GM23338 (cell line): ENCODE results near the gene GLI3. TPM values are rescaled to one million over a fixed set of nuclear protein-coding genes. Genes with fewer than 3 reads are reported as not detected.

ENCODE experiments used
- ATAC-seq: fragments of 200-7000 bp; cut with Tn5 transposase; 3 replicates; pipeline ENCODE4 v1.9.1; 2020
- DNase-seq: peaks from one replicate; pipeline ENCODE4 v3.0.0-alpha.2; 2015; ENCODE audit warnings: low spot score
- H2AFZ ChIP-seq: fragments of 200-600 bp; sonication (generic); 2 replicates; pipeline ENCODE4 v1.8.0; 2016; ENCODE audit warnings: antibody characterized with exemption, mild to moderate bottlenecking, moderate library complexity
- H3F3A ChIP-seq: fragments of 200-600 bp; sonication (generic); replicated peaks from 2 replicates; pipeline ENCODE4 v1.8.0; 2017; ENCODE audit warnings: antibody characterized with exemption, mixed run types, low read depth
- H3K27ac ChIP-seq: fragments of 200-600 bp; sonication (generic); 2 replicates; pipeline ENCODE4 v1.6.1; 2016; ENCODE audit warnings: low read depth
- H3K27me3 ChIP-seq: fragments of 200-600 bp; sonication (generic); 2 replicates; pipeline ENCODE4 v1.8.0; 2016; ENCODE audit warnings: mild to moderate bottlenecking, mixed run types, moderate library complexity; ENCODE audit not compliant: insufficient read depth
- H3K36me3 ChIP-seq: fragments of 200-600 bp; sonication (generic); 2 replicates; pipeline ENCODE4 v1.8.0; 2016; ENCODE audit warnings: mild to moderate bottlenecking; ENCODE audit not compliant: insufficient read depth
- H3K4me1 ChIP-seq: fragments of 200-600 bp; sonication (generic); 2 replicates; pipeline ENCODE4 v1.8.0; 2016; ENCODE audit warnings: mild to moderate bottlenecking, moderate library complexity; ENCODE audit not compliant: insufficient read depth
- H3K4me2 ChIP-seq: fragments of 200-600 bp; sonication (generic); 2 replicates; pipeline ENCODE4 v1.7.1; 2017; ENCODE audit warnings: mixed run types
- H3K4me3 ChIP-seq: fragments of 200-600 bp; sonication (generic); 2 replicates; pipeline ENCODE4 v1.6.1; 2016; ENCODE audit warnings: mixed run types
- H3K79me2 ChIP-seq: fragments of 200-600 bp; sonication (generic); replicated peaks from 2 replicates; pipeline ENCODE4 v1.8.0; 2017; ENCODE audit warnings: mild to moderate bottlenecking; ENCODE audit not compliant: insufficient read depth
- H3K9me2 ChIP-seq: fragments of 200-600 bp; sonication (generic); 2 replicates; pipeline ENCODE4 v1.8.0; 2017; ENCODE audit not compliant: insufficient read depth
- H4K20me1 ChIP-seq: fragments of 200-600 bp; sonication (generic); replicated peaks from 2 replicates; pipeline ENCODE4 v1.8.0; 2017; ENCODE audit warnings: mild to moderate bottlenecking; ENCODE audit not compliant: insufficient read depth
- H3K27ac Mint-ChIP-seq: 2 replicates; pipeline ENCODE4 v1.8.0; 2020; ENCODE audit warnings: inconsistent platforms, mild to moderate bottlenecking, moderate library complexity, mixed read lengths
- H3K27me3 Mint-ChIP-seq: 3 replicates; pipeline ENCODE4 v1.8.0; 2022; ENCODE audit warnings: low read depth, mild to moderate bottlenecking, moderate library complexity, mixed read lengths, inconsistent platforms; ENCODE audit not compliant: insufficient read depth, poor library complexity
- H3K36me3 Mint-ChIP-seq: 3 replicates; pipeline ENCODE4 v1.8.0; 2021; ENCODE audit warnings: low read depth, mild to moderate bottlenecking, inconsistent platforms, moderate library complexity, mixed read lengths
- H3K4me1 Mint-ChIP-seq: 3 replicates; pipeline ENCODE4 v1.8.0; 2020; ENCODE audit warnings: mild to moderate bottlenecking, inconsistent platforms, mixed read lengths
- H3K4me3 Mint-ChIP-seq: 3 replicates; pipeline ENCODE4 v1.8.0; 2021; ENCODE audit warnings: moderate library complexity, mild to moderate bottlenecking, inconsistent platforms, mixed read lengths
- H3K9me3 Mint-ChIP-seq: 3 replicates; pipeline ENCODE4 v1.8.0; 2020; ENCODE audit warnings: moderate library complexity, mild to moderate bottlenecking, inconsistent platforms, mixed read lengths
- CREB1 ChIP-seq: fragments of 250-450 bp; sonication (Bioruptor Pico); IDR thresholded peaks from 2 replicates; pipeline ENCODE4 v1.5.0; 2020; ENCODE audit warnings: low read depth, mild to moderate bottlenecking, moderate library complexity
- EZH2 ChIP-seq: fragments of 200-600 bp; sonication (generic); IDR thresholded peaks from one replicate; pipeline ENCODE4 v1.8.0; 2017; ENCODE audit warnings: antibody characterized with exemption, mild to moderate bottlenecking, low read depth; ENCODE audit not compliant: unreplicated experiment
- EZH2phosphoT487 ChIP-seq: fragments of 200-600 bp; sonication (generic); IDR thresholded peaks from one replicate; pipeline ENCODE4 v1.8.1; 2018; ENCODE audit warnings: antibody characterized with exemption; ENCODE audit not compliant: unreplicated experiment
- POLR2AphosphoS5 ChIP-seq: IDR thresholded peaks from 2 replicates; pipeline ENCODE4 v1.6.1; 2016; ENCODE audit warnings: antibody characterized with exemption, low read depth
- ZNF114 ChIP-seq: fragments of 250-450 bp; sonication (Bioruptor Pico); IDR thresholded peaks from 2 replicates; pipeline ENCODE4 v1.5.0; 2020; ENCODE audit warnings: mild to moderate bottlenecking, moderate library complexity
- polyA plus RNA-seq: library from polyadenylated mRNA; unstranded; fragments of >200 nt; fragmentation: Nextera tagmentation; extraction: Ambion mirVana; gene quantifications from 2 replicates; pipeline ENCODE4 v1.2.1, GENCODE V29; 2016
- total RNA-seq: library from RNA; depleted of rRNA; stranded (reverse); fragments of >200 nt; shearing (Covaris generic); gene quantifications from 2 replicates; pipeline ENCODE4 v1.2.3, GENCODE V29; 2014
- TF ChIP-seq, protein P1 (sequence below), 2 experiments: fragments of 200-600 bp in 1 of 2; sonication (generic) in 1 of 2; conservative IDR thresholded peaks; 2 replicates each; pipeline versions ENCODE4 v1.5.1 to v1.6.1; 2016 to 2017; ENCODE audit warnings: antibody characterized with exemption in 2 of 2, low read depth in 2 of 2, mild to moderate bottlenecking in 2 of 2, moderate library complexity in 1 of 2
- TF ChIP-seq, protein P2 (sequence below): IDR thresholded peaks from 2 replicates; pipeline ENCODE4 v1.6.1; 2016; ENCODE audit warnings: antibody characterized with exemption
- TF ChIP-seq, protein P3 (sequence below): fragments of 250-450 bp; sonication (Bioruptor Pico); IDR thresholded peaks from 2 replicates; pipeline ENCODE4 v1.5.0; 2020; ENCODE audit warnings: mild to moderate bottlenecking, moderate library complexity

GLI3 gene
- total and polyA plus RNA-seq, 2 experiments from 2014 or later = 16.1 to 17.9 TPM

DNA sequence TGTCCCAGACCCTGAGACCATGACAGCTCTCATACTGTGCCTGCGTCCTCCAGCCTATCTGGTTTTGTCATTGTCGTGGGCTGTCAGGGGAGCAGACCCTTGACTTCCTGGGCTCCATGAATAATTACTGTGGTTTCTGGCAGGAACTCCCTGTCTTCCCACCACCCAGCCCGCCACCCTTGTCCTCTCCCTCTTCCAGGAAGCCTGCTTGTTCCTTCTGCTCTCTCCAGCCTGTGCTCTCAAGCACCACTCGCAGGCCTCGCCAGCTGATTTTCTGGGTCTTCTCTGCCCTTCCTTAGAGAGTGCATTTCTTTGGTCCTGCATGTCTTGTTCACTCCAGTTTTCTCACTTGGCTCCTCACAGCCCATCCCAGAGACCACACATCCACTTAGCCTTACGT lies 309.6 kb downstream of the GLI3 start (continued):
- TF ChIP-seq, protein P1, sequence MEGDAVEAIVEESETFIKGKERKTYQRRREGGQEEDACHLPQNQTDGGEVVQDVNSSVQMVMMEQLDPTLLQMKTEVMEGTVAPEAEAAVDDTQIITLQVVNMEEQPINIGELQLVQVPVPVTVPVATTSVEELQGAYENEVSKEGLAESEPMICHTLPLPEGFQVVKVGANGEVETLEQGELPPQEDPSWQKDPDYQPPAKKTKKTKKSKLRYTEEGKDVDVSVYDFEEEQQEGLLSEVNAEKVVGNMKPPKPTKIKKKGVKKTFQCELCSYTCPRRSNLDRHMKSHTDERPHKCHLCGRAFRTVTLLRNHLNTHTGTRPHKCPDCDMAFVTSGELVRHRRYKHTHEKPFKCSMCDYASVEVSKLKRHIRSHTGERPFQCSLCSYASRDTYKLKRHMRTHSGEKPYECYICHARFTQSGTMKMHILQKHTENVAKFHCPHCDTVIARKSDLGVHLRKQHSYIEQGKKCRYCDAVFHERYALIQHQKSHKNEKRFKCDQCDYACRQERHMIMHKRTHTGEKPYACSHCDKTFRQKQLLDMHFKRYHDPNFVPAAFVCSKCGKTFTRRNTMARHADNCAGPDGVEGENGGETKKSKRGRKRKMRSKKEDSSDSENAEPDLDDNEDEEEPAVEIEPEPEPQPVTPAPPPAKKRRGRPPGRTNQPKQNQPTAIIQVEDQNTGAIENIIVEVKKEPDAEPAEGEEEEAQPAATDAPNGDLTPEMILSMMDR (conservative IDR thresholded peaks at IDR 0.05; ENCODE audit: low read depth in 2 of 2) = no peak
- TF ChIP-seq CREB1 (CRISPR knock-in tag) (no peak), EZH2 (no peak)

DNA sequence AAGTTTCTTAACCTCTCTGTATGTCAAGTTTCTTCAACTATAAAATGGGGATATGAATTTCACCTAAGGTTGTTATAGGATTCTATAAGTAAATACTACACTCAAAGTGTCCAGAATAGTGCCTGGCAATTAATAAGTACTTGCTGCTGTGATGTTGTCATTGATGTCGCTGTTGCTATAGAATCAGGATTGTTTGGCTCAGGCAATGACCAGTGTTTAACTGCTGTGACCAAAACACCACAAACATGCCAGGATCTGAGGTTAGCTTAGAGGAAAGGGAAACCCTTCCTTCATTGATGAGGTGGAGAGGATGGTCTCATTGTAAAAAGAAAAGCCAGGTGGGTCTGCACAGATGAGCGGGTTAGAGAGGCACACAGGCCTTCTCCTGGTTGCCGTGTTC lies 311.1 kb downstream of the GLI3 start:
- ATAC-seq = no peak
- H3K27me3 ChIP-seq = no peaks in the 10 kb centered on the region
- no peaks in the 10 kb centered on the region for H3K36me3 Mint-ChIP-seq
- H3F3A ChIP-seq = no peaks in the 10 kb centered on the region
- peaks cover 6% of the 10 kb centered on the region; the same call in 1 of the 2 replicates for H3K4me1 ChIP-seq
- no peak overlapping the region for H3K27ac Mint-ChIP-seq
- no peak overlapping the region for H3K4me2 ChIP-seq
- H3K4me1 Mint-ChIP-seq = peaks cover 8% of the 10 kb centered on the region
- no peaks in the 10 kb centered on the region for H4K20me1 ChIP-seq
- DNase-seq = no peak
- H2AFZ ChIP-seq = no peak overlapping the region
- no peak overlapping the region for H3K4me3 Mint-ChIP-seq
- H3K27ac ChIP-seq = no peak overlapping the region
- H3K9me2 ChIP-seq = peaks cover 4% of the 10 kb centered on the region; the same call in 1 of the 2 replicates
- no peaks in the 10 kb centered on the region for H3K9me3 Mint-ChIP-seq
- peaks cover 4% of the 10 kb centered on the region for H3K27me3 Mint-ChIP-seq
- TF ChIP-seq EZH2 = no peak
- no peak for TF ChIP-seq ZNF114
- no peak for TF ChIP-seq POLR2AphosphoS5
- TF ChIP-seq, protein P2, sequence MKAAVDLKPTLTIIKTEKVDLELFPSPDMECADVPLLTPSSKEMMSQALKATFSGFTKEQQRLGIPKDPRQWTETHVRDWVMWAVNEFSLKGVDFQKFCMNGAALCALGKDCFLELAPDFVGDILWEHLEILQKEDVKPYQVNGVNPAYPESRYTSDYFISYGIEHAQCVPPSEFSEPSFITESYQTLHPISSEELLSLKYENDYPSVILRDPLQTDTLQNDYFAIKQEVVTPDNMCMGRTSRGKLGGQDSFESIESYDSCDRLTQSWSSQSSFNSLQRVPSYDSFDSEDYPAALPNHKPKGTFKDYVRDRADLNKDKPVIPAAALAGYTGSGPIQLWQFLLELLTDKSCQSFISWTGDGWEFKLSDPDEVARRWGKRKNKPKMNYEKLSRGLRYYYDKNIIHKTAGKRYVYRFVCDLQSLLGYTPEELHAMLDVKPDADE = no peak
- H3K4me3 ChIP-seq = no peak overlapping the region
- no peaks in the 10 kb centered on the region for H3K79me2 ChIP-seq
- H3K36me3 ChIP-seq = no peaks in the 10 kb centered on the region

DNA sequence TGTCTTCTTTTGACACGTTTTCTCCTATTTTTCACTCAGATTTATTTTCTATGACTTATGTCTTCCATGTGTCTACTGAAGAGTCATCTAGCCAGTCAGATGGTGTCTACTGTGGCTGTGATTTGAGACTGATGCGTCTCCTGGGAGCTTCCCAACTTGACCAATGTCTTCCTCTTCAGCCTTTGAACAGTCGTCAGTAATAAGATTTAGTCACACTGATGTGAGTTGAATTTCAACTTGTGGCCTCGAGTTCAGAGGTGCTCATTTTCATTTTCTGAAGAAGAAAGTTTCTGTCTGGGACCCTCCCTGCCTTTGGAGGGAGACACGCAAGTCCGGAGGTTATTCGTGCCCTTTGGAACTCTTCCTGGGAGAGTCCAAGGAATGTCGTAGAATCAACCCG lies 312.2 kb downstream of the GLI3 start:
- peaks cover 8% of the 10 kb centered on the region for H3K4me1 Mint-ChIP-seq
- no peaks in the 10 kb centered on the region for H3K36me3 Mint-ChIP-seq
- H3K27ac Mint-ChIP-seq = no peak overlapping the region
- H3K79me2 ChIP-seq = no peaks in the 10 kb centered on the region
- H4K20me1 ChIP-seq = no peaks in the 10 kb centered on the region
- peaks cover 6% of the 10 kb centered on the region; the same call in 1 of the 2 replicates for H3K4me1 ChIP-seq
- H3K9me3 Mint-ChIP-seq = no peaks in the 10 kb centered on the region
- ATAC-seq (no peak), DNase-seq (no peak)
- H3K27me3 ChIP-seq = no peaks in the 10 kb centered on the region
- no peak overlapping the region for H3K4me3 Mint-ChIP-seq
- no peak overlapping the region for H3K4me3 ChIP-seq
- H2AFZ ChIP-seq = no peak overlapping the region
- H3K9me2 ChIP-seq = no peaks in the 10 kb centered on the region
- no peaks in the 10 kb centered on the region for H3F3A ChIP-seq
- H3K27ac ChIP-seq = no peak overlapping the region
- no peaks in the 10 kb centered on the region for H3K36me3 ChIP-seq
- H3K27me3 Mint-ChIP-seq = peaks cover 4% of the 10 kb centered on the region
- no peak overlapping the region for H3K4me2 ChIP-seq
- TF ChIP-seq POLR2AphosphoS5 (no peak), EZH2phosphoT487 (no peak)
- TF ChIP-seq, protein P3, sequence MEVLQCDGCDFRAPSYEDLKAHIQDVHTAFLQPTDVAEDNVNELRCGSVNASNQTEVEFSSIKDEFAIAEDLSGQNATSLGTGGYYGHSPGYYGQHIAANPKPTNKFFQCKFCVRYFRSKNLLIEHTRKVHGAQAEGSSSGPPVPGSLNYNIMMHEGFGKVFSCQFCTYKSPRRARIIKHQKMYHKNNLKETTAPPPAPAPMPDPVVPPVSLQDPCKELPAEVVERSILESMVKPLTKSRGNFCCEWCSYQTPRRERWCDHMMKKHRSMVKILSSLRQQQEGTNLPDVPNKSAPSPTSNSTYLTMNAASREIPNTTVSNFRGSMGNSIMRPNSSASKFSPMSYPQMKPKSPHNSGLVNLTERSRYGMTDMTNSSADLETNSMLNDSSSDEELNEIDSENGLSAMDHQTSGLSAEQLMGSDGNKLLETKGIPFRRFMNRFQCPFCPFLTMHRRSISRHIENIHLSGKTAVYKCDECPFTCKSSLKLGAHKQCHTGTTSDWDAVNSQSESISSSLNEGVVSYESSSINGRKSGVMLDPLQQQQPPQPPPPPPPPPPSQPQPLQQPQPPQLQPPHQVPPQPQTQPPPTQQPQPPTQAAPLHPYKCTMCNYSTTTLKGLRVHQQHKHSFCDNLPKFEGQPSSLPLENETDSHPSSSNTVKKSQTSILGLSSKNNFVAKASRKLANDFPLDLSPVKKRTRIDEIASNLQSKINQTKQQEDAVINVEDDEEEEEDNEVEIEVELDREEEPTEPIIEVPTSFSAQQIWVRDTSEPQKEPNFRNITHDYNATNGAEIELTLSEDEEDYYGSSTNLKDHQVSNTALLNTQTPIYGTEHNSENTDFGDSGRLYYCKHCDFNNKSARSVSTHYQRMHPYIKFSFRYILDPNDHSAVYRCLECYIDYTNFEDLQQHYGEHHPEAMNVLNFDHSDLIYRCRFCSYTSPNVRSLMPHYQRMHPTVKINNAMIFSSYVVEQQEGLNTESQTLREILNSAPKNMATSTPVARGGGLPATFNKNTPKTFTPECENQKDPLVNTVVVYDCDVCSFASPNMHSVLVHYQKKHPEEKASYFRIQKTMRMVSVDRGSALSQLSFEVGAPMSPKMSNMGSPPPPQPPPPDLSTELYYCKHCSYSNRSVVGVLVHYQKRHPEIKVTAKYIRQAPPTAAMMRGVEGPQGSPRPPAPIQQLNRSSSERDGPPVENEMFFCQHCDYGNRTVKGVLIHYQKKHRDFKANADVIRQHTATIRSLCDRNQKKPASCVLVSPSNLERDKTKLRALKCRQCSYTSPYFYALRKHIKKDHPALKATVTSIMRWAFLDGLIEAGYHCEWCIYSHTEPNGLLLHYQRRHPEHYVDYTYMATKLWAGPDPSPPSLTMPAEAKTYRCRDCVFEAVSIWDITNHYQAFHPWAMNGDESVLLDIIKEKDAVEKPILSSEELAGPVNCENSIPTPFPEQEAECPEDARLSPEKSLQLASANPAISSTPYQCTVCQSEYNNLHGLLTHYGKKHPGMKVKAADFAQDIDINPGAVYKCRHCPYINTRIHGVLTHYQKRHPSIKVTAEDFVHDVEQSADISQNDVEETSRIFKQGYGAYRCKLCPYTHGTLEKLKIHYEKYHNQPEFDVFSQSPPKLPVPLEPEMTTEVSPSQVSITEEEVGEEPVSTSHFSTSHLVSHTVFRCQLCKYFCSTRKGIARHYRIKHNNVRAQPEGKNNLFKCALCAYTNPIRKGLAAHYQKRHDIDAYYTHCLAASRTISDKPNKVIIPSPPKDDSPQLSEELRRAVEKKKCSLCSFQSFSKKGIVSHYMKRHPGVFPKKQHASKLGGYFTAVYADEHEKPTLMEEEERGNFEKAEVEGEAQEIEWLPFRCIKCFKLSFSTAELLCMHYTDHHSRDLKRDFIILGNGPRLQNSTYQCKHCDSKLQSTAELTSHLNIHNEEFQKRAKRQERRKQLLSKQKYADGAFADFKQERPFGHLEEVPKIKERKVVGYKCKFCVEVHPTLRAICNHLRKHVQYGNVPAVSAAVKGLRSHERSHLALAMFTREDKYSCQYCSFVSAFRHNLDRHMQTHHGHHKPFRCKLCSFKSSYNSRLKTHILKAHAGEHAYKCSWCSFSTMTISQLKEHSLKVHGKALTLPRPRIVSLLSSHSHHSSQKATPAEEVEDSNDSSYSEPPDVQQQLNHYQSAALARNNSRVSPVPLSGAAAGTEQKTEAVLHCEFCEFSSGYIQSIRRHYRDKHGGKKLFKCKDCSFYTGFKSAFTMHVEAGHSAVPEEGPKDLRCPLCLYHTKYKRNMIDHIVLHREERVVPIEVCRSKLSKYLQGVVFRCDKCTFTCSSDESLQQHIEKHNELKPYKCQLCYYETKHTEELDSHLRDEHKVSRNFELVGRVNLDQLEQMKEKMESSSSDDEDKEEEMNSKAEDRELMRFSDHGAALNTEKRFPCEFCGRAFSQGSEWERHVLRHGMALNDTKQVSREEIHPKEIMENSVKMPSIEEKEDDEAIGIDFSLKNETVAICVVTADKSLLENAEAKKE = no peak
